GM23338 (cell line): ENCODE results near the gene RHOH. TPM values are rescaled to one million over a fixed set of nuclear protein-coding genes. Genes with fewer than 3 reads are reported as not detected.

Experiments
- ATAC-seq: fragments of 200-7000 bp; cut with Tn5 transposase; 3 replicates; pipeline ENCODE4 v1.9.1; 2020
- DNase-seq: peaks from one replicate; pipeline ENCODE4 v3.0.0-alpha.2; 2015; ENCODE audit warnings: low spot score
- H2AFZ ChIP-seq: fragments of 200-600 bp; sonication (generic); 2 replicates; pipeline ENCODE4 v1.8.0; 2016; ENCODE audit warnings: antibody characterized with exemption, mild to moderate bottlenecking, moderate library complexity
- H3F3A ChIP-seq: fragments of 200-600 bp; sonication (generic); replicated peaks from 2 replicates; pipeline ENCODE4 v1.8.0; 2017; ENCODE audit warnings: antibody characterized with exemption, mixed run types, low read depth
- H3K27ac ChIP-seq: fragments of 200-600 bp; sonication (generic); 2 replicates; pipeline ENCODE4 v1.6.1; 2016; ENCODE audit warnings: low read depth
- H3K27me3 ChIP-seq: fragments of 200-600 bp; sonication (generic); 2 replicates; pipeline ENCODE4 v1.8.0; 2016; ENCODE audit warnings: mild to moderate bottlenecking, mixed run types, moderate library complexity; ENCODE audit not compliant: insufficient read depth
- H3K36me3 ChIP-seq: fragments of 200-600 bp; sonication (generic); 2 replicates; pipeline ENCODE4 v1.8.0; 2016; ENCODE audit warnings: mild to moderate bottlenecking; ENCODE audit not compliant: insufficient read depth
- H3K4me1 ChIP-seq: fragments of 200-600 bp; sonication (generic); 2 replicates; pipeline ENCODE4 v1.8.0; 2016; ENCODE audit warnings: mild to moderate bottlenecking, moderate library complexity; ENCODE audit not compliant: insufficient read depth
- H3K4me2 ChIP-seq: fragments of 200-600 bp; sonication (generic); 2 replicates; pipeline ENCODE4 v1.7.1; 2017; ENCODE audit warnings: mixed run types
- H3K4me3 ChIP-seq: fragments of 200-600 bp; sonication (generic); 2 replicates; pipeline ENCODE4 v1.6.1; 2016; ENCODE audit warnings: mixed run types
- H3K79me2 ChIP-seq: fragments of 200-600 bp; sonication (generic); replicated peaks from 2 replicates; pipeline ENCODE4 v1.8.0; 2017; ENCODE audit warnings: mild to moderate bottlenecking; ENCODE audit not compliant: insufficient read depth
- H3K9me2 ChIP-seq: fragments of 200-600 bp; sonication (generic); 2 replicates; pipeline ENCODE4 v1.8.0; 2017; ENCODE audit not compliant: insufficient read depth
- H4K20me1 ChIP-seq: fragments of 200-600 bp; sonication (generic); replicated peaks from 2 replicates; pipeline ENCODE4 v1.8.0; 2017; ENCODE audit warnings: mild to moderate bottlenecking; ENCODE audit not compliant: insufficient read depth
- H3K27ac Mint-ChIP-seq: 2 replicates; pipeline ENCODE4 v1.8.0; 2020; ENCODE audit warnings: inconsistent platforms, mild to moderate bottlenecking, moderate library complexity, mixed read lengths
- H3K27me3 Mint-ChIP-seq: 3 replicates; pipeline ENCODE4 v1.8.0; 2022; ENCODE audit warnings: low read depth, mild to moderate bottlenecking, moderate library complexity, mixed read lengths, inconsistent platforms; ENCODE audit not compliant: insufficient read depth, poor library complexity
- H3K36me3 Mint-ChIP-seq: 3 replicates; pipeline ENCODE4 v1.8.0; 2021; ENCODE audit warnings: low read depth, mild to moderate bottlenecking, inconsistent platforms, moderate library complexity, mixed read lengths
- H3K4me1 Mint-ChIP-seq: 3 replicates; pipeline ENCODE4 v1.8.0; 2020; ENCODE audit warnings: mild to moderate bottlenecking, inconsistent platforms, mixed read lengths
- H3K4me3 Mint-ChIP-seq: 3 replicates; pipeline ENCODE4 v1.8.0; 2021; ENCODE audit warnings: moderate library complexity, mild to moderate bottlenecking, inconsistent platforms, mixed read lengths
- H3K9me3 Mint-ChIP-seq: 3 replicates; pipeline ENCODE4 v1.8.0; 2020; ENCODE audit warnings: moderate library complexity, mild to moderate bottlenecking, inconsistent platforms, mixed read lengths
- CREB1 ChIP-seq: fragments of 250-450 bp; sonication (Bioruptor Pico); IDR thresholded peaks from 2 replicates; pipeline ENCODE4 v1.5.0; 2020; ENCODE audit warnings: low read depth, mild to moderate bottlenecking, moderate library complexity
- EZH2 ChIP-seq: fragments of 200-600 bp; sonication (generic); IDR thresholded peaks from one replicate; pipeline ENCODE4 v1.8.0; 2017; ENCODE audit warnings: antibody characterized with exemption, mild to moderate bottlenecking, low read depth; ENCODE audit not compliant: unreplicated experiment
- JUNB ChIP-seq: IDR thresholded peaks from one replicate; pipeline ENCODE4 v1.6.1; 2016; ENCODE audit warnings: antibody characterized with exemption; ENCODE audit not compliant: unreplicated experiment
- NANOG ChIP-seq: IDR thresholded peaks from 2 replicates; pipeline ENCODE4 v1.6.1; 2016; ENCODE audit warnings: antibody characterized with exemption, borderline replicate concordance
- POLR2AphosphoS5 ChIP-seq: IDR thresholded peaks from 2 replicates; pipeline ENCODE4 v1.6.1; 2016; ENCODE audit warnings: antibody characterized with exemption, low read depth
- STAT1 ChIP-seq: IDR thresholded peaks from one replicate; pipeline ENCODE4 v1.6.1; 2016; ENCODE audit warnings: antibody characterized with exemption; ENCODE audit not compliant: unreplicated experiment
- ZNF114 ChIP-seq: fragments of 250-450 bp; sonication (Bioruptor Pico); IDR thresholded peaks from 2 replicates; pipeline ENCODE4 v1.5.0; 2020; ENCODE audit warnings: mild to moderate bottlenecking, moderate library complexity
- polyA plus RNA-seq: library from polyadenylated mRNA; unstranded; fragments of >200 nt; fragmentation: Nextera tagmentation; extraction: Ambion mirVana; gene quantifications from 2 replicates; pipeline ENCODE4 v1.2.1, GENCODE V29; 2016
- total RNA-seq: library from RNA; depleted of rRNA; stranded (reverse); fragments of >200 nt; shearing (Covaris generic); gene quantifications from 2 replicates; pipeline ENCODE4 v1.2.3, GENCODE V29; 2014; rRNA removed
- TF ChIP-seq, protein P1 (sequence below), 2 experiments: fragments of 200-600 bp in 1 of 2; sonication (generic) in 1 of 2; conservative IDR thresholded peaks; 2 replicates each; pipeline versions ENCODE4 v1.5.1 to v1.6.1; 2016 to 2017; ENCODE audit warnings: antibody characterized with exemption in 2 of 2, low read depth in 2 of 2, mild to moderate bottlenecking in 2 of 2, moderate library complexity in 1 of 2
- TF ChIP-seq, protein P2 (sequence below): IDR thresholded peaks from 2 replicates; pipeline ENCODE4 v1.6.1; 2016; ENCODE audit warnings: antibody characterized with exemption

Gene RHOH
- total and polyA plus RNA-seq, 2 experiments from 2014 or later = 2.2 to 3.7 TPM

DNA sequence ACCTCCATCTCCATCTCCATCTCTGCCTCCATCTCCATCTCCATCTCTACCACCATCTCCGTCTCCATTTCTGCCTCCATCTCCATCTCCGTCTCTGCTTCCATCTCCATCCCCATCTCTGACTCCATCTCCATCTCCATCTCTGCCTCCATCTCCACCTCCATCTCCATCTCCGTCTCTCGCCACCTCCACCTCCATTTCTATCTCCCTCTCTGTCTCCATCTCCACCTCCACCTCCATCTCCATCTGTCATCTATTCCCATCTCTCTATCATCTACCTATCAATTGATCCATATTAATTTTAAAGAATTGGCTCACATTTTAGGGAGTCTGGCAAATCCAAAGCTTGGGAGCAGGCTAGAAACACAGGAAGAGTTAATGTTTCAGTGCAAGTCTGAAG lies 98.7 kb downstream of the RHOH start:
- 0 out of 2 replicates have a peak, but pooled peaks cover 2% of the 10 kb centered on the region for H3F3A ChIP-seq
- no peak overlapping the region for H3K4me2 ChIP-seq
- no peaks in the 10 kb centered on the region for H4K20me1 ChIP-seq
- H3K27me3 ChIP-seq = no peaks in the 10 kb centered on the region
- H3K27me3 Mint-ChIP-seq = peaks cover 4% of the 10 kb centered on the region
- H3K9me3 Mint-ChIP-seq = peaks cover 4% of the 10 kb centered on the region; the same call in 2 of the 3 replicates
- no peak for DNase-seq
- peaks cover 20% of the 10 kb centered on the region; the same call in 1 of the 2 replicates for H3K9me2 ChIP-seq
- H3K4me3 Mint-ChIP-seq = no peak overlapping the region
- H3K27ac Mint-ChIP-seq = no peak overlapping the region
- no peak for ATAC-seq
- H3K36me3 Mint-ChIP-seq = peaks cover 8% of the 10 kb centered on the region; the same call in 2 of the 3 replicates
- peaks cover 11% of the 10 kb centered on the region for H3K4me1 Mint-ChIP-seq
- no peak overlapping the region for H3K27ac ChIP-seq
- no peaks in the 10 kb centered on the region; the same call in 1 of the 2 replicates for H3K4me1 ChIP-seq
- H3K4me3 ChIP-seq = no peak overlapping the region
- no peaks in the 10 kb centered on the region for H3K36me3 ChIP-seq
- TF ChIP-seq CREB1 (CRISPR knock-in tag) = no peak
- TF ChIP-seq POLR2AphosphoS5 = no peak
- no peak for TF ChIP-seq JUNB
- TF ChIP-seq, protein P1, sequence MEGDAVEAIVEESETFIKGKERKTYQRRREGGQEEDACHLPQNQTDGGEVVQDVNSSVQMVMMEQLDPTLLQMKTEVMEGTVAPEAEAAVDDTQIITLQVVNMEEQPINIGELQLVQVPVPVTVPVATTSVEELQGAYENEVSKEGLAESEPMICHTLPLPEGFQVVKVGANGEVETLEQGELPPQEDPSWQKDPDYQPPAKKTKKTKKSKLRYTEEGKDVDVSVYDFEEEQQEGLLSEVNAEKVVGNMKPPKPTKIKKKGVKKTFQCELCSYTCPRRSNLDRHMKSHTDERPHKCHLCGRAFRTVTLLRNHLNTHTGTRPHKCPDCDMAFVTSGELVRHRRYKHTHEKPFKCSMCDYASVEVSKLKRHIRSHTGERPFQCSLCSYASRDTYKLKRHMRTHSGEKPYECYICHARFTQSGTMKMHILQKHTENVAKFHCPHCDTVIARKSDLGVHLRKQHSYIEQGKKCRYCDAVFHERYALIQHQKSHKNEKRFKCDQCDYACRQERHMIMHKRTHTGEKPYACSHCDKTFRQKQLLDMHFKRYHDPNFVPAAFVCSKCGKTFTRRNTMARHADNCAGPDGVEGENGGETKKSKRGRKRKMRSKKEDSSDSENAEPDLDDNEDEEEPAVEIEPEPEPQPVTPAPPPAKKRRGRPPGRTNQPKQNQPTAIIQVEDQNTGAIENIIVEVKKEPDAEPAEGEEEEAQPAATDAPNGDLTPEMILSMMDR (conservative IDR thresholded peaks at IDR 0.05; ENCODE audit: low read depth in 2 of 2) = no peak
- TF ChIP-seq, protein P2, sequence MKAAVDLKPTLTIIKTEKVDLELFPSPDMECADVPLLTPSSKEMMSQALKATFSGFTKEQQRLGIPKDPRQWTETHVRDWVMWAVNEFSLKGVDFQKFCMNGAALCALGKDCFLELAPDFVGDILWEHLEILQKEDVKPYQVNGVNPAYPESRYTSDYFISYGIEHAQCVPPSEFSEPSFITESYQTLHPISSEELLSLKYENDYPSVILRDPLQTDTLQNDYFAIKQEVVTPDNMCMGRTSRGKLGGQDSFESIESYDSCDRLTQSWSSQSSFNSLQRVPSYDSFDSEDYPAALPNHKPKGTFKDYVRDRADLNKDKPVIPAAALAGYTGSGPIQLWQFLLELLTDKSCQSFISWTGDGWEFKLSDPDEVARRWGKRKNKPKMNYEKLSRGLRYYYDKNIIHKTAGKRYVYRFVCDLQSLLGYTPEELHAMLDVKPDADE = no peak
- no peak for TF ChIP-seq ZNF114 (CRISPR knock-in tag)
- no peak for TF ChIP-seq NANOG
- TF ChIP-seq EZH2 = no peak
- TF ChIP-seq STAT1 = no peak
- no peak overlapping the region for H2AFZ ChIP-seq
- H3K79me2 ChIP-seq = no peaks in the 10 kb centered on the region

Other genes starting within 250 kb of the RHOH start
- gene PDS5A, start 219.1 kb upstream of the RHOH start, total RNA-seq = 72.4 and 91.9 TPM in 2 replicates
- gene PDS5A, start 219.1 kb upstream of the RHOH start, polyA plus RNA-seq = 20.1 and 22.1 TPM in 2 replicates
- gene N4BP2, start 140.2 kb upstream of the RHOH start, total RNA-seq = 37.5 and 46.3 TPM in 2 replicates
- gene N4BP2, start 140.2 kb upstream of the RHOH start, polyA plus RNA-seq = 15.1 and 25.6 TPM in 2 replicates
- gene CHRNA9, start 138.3 kb downstream of the RHOH start, total RNA-seq = 0.78 and 5.7 TPM in 2 replicates
- gene CHRNA9, start 138.3 kb downstream of the RHOH start, polyA plus RNA-seq = 0.24 and 0.58 TPM in 2 replicates